Measurements from ENCODE around the gene GNAQ.
A peak's percentile ranks its signal among the peaks of the same experiment; 100 is the strongest.

The GNAQ gene

GRCh38 chr9:77807846-77808750 is 223.5 kb downstream of the GNAQ start:
- no peak for FAIRE-seq

GRCh38 chr9:77807281-77807683 is 224.3 kb downstream of the GNAQ start:
- no peak for FAIRE-seq

GRCh38 chr9:77806741-77807140 is 224.9 kb downstream of the GNAQ start:
- FAIRE-seq = no peak

- FAIRE-seq = no peak
Observed at GRCh38 chr9:77805810-77806209, 225.8 kb downstream of the GNAQ start.

GRCh38 chr9:77803423-77803822 is 228.2 kb downstream of the GNAQ start:
- FAIRE-seq = no peak

GRCh38 chr9:77802515-77803293 is 228.9 kb downstream of the GNAQ start:
- FAIRE-seq = no peak

DNA sequence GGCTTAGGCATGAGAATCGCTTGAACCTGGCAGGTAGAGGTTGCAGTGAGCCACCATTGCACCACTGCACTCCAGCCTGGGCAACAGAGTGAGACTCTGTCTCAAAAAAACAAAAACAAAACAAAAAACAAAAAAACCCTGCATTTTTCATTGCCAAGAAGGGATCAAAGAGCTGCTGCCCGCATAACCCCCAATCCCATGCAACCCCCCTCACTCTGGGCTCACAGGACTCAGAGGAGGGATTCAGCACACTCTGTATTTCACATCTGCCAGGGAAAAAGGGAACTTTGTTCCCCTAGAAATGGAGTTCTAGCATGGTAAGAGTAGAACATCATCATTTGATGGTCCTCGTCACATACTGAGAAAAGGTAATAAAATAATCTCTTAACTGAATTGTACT is 229.5 kb downstream of the GNAQ start:
- no peak for FAIRE-seq

DNA sequence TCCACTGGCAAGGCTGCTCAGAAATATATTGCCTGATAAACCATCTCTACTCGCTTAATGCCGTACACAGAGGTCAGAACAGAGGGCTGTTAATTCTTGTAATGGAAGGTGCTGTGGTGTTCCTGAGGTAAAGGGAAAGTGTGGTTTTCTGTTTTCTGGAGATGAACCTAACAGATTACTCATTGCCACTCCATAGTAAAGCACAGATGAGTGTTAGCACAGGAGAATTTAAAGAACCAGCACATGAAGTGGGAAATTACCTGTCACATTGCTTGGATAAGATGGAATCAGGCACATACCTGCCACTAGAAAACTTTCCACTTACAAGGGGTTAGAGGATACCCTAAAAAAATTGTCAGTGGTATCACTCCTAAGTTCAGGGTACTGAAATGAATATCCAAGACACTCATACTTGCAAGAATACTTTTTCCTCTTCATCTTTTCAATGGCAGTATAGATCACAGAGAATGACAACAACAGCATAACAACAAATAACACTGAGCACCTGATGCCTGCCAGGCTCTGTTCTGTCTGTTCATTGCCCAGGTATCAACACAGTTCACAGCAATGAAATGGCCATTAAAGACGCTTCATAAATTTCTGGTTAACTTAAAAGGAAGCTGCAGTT is 230.6 kb downstream of the GNAQ start:
- no peak for FAIRE-seq

- FAIRE-seq = no peak
Observed at GRCh38 chr9:77798140-77798539, 233.5 kb downstream of the GNAQ start.

DNA sequence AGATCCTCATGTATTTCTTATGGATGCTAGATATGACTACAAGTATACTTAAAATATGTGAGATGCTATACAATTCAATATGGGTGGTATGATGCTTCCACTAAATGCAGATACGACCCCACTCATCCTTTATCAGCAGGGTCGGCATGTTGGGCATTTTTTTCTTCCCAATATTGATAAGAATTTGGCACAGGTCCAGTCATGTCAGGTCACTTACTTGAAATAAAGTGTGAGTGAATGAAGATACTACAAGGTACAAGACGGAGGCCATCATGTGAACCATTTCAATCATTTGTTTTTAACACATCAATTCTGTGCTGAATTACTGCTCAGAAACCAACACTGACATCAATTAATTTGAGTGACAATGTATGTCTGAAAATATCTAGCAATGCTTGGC is 236.6 kb downstream of the GNAQ start:
- FAIRE-seq = no peak

DNA sequence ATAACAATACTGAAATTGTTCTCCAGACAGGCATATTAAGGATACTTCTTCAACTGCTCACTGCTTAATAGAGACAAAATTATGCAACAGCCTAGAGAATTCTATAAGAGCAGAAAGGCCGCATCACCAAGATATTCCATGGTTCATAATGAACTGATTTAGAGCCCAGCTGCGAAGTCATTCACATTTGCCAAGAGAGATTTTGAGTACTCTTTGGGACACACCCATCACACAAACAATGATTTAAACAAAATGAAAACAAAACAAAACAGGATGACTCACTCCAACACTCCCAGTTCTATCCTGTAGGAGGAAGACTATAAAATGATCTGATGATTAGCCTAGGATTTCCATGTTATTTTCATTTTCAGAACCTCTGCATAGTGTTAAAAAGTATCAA is 237.8 kb downstream of the GNAQ start:
- FAIRE-seq = no peak

DNA sequence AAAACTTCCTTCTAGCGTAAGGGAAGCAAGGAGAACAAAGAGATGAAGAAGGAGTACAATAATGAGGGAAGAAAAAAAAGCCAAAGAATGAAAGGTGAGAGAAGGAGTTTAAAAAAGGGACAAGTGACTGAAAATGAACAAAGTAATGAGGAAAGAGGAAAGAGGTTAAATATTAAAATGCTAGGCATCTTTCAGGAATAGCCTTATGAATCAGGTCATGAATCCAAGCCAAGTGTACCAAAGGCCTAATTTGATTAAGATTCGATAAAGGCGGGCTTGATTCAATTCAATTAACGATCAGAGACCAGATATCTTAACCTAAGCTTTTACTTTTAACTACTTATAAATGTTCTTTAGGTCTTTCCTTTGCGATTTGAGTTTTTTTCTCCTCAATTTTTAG is 241.7 kb downstream of the GNAQ start:
- no peak for FAIRE-seq

- FAIRE-seq = no peak
Observed at GRCh38 chr9:77785341-77785740, 246.3 kb downstream of the GNAQ start.

GRCh38 chr9:77783518-77783917 is 248.1 kb downstream of the GNAQ start:
- FAIRE-seq = no peak

- no peak for FAIRE-seq
Observed at GRCh38 chr9:77779010-77779409, 252.6 kb downstream of the GNAQ start.

DNA sequence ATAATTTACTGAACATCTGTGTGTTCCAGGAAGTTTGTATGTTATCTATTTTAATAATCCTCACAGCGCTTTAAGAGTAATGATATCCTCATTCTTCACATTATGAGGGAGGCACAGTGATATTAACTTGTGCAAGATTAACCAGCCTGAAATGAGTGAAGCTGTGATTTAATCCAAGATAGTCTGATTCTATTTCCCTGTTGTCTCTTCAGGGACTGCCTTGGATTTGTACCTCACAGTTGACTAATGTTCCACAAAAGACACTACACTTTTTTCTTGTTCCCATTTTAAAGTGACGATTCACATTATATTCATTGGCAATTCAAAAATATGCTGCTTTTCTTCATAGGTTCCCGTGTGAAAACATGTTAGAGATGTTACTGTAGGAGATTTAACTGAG is 258.2 kb downstream of the GNAQ start:
- no peak for FAIRE-seq

GRCh38 chr9:77772646-77773045 is 259.0 kb downstream of the GNAQ start:
- no peak for FAIRE-seq

- no peak for FAIRE-seq
Observed at GRCh38 chr9:77771171-77771570, 260.4 kb downstream of the GNAQ start.

GRCh38 chr9:77770340-77770739 is 261.3 kb downstream of the GNAQ start:
- FAIRE-seq = no peak

DNA sequence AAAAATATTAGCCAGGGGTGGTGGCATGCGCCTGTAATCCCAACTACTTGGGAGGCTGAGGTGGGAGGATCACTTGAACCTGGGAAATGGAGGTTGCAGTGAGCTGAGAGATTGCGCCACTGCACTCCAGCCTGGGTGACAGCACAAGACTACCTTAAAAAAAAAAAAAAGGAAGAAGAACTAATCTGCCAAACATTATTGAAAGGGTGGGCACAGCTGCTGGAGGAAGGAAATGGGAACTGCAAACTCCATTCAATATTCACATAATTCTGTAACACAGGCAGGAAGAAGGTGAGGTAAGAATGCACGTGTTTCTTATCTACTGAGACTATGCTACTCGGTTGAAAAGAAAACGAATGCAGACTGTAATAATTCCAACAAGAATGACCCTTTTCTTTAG is 262.4 kb downstream of the GNAQ start:
- FAIRE-seq = no peak

GRCh38 chr9:77766587-77766986 is 265.0 kb downstream of the GNAQ start:
- no peak for FAIRE-seq

DNA sequence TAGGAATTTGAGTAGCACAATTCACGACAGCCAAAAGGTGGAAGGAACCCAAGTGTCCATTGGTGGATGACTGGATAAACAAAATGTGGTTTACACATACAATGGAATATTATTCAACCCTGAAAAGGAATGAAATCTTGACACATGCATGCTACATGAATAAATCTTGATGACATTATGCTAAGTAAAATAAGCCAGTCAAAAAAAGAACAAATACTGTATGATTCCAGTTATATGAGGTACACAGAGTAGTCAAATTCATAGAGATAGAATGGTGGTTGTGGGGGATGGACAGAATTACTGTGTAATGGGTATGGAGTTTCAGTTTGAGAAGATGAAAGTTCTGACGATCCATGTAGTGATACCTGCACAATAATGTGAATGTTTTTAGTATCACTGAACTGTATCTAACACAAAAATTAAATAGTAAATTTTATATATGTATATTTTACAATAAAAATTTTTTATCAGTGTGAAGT is 265.8 kb downstream of the GNAQ start:
- FAIRE-seq = peak; percentile 59
